Fibroblast of skin of left biceps (primary cell): Measurements from ENCODE around the gene CASQ1.
A peak's percentile ranks its signal among the peaks of the same experiment; 100 is the strongest.

Experiments
- DNase-seq, 2 experiments: peaks; one replicate each; pipeline ENCODE4 v3.0.0-alpha.2; 2013; ENCODE audit warnings: low read depth in 2 of 2

The CASQ1 gene

GRCh38 chr1:160168609-160169369, 21.6 kb upstream of the CASQ1 start:
- no peak for DNase-seq

- no peak for DNase-seq
Measured at GRCh38 chr1:160169553-160170399, 20.6 kb upstream of the CASQ1 start.

- no peak for DNase-seq
Measured at GRCh38 chr1:160171354-160171753, 19.0 kb upstream of the CASQ1 start.

- DNase-seq: no peak
Measured at GRCh38 chr1:160171980-160172379, 18.4 kb upstream of the CASQ1 start.

GRCh38 chr1:160177231-160177630, 13.1 kb upstream of the CASQ1 start:
- DNase-seq: no peak

- DNase-seq: no peak
Measured at GRCh38 chr1:160177667-160178066, 12.7 kb upstream of the CASQ1 start.

- no peak for DNase-seq
Measured at GRCh38 chr1:160178731-160179130, 11.6 kb upstream of the CASQ1 start.

- no peak for DNase-seq
Measured at GRCh38 chr1:160179336-160179735, 11.0 kb upstream of the CASQ1 start.

GRCh38 chr1:160186246-160186645, 4.1 kb upstream of the CASQ1 start:
- DNase-seq: no peak

- no peak for DNase-seq
Measured at GRCh38 chr1:160186729-160187128, 3.6 kb upstream of the CASQ1 start.

- DNase-seq: no peak
Measured at GRCh38 chr1:160187407-160187806, 3.0 kb upstream of the CASQ1 start.

- no peak for DNase-seq
Measured at GRCh38 chr1:160188341-160188740, 2.0 kb upstream of the CASQ1 start.

- no peak for DNase-seq
Measured at GRCh38 chr1:160191756-160192155, 1.4 kb downstream of the CASQ1 start.

GRCh38 chr1:160192234-160192633, 1.9 kb downstream of the CASQ1 start:
- no peak for DNase-seq

- DNase-seq: peak; percentile 33 to 40
Measured at GRCh38 chr1:160193091-160193819, 2.9 kb downstream of the CASQ1 start.

- no peak for DNase-seq
Measured at GRCh38 chr1:160193832-160194736, 3.7 kb downstream of the CASQ1 start.

GRCh38 chr1:160194737-160195059, 4.3 kb downstream of the CASQ1 start:
- DNase-seq: no peak

- DNase-seq: no peak
Measured at GRCh38 chr1:160196143-160196542, 5.8 kb downstream of the CASQ1 start.

- no peak for DNase-seq
Measured at GRCh38 chr1:160197231-160197630, 6.9 kb downstream of the CASQ1 start.

GRCh38 chr1:160200786-160201185, 10.4 kb downstream of the CASQ1 start:
- no peak for DNase-seq

- no peak for DNase-seq
Measured at GRCh38 chr1:160204526-160205241, 14.3 kb downstream of the CASQ1 start.
